ENCODE measurements around the gene SLC26A6.

The SLC26A6 gene

GRCh38 chr3:48635222-48636021 is at the start of gene SLC26A6:
Gene SLC26A6 (minus strand): TSS chr3:48635461. CDS start chr3:48635393, 68 bp downstream.
- peak; percentile 87 for DNase-seq (ENCODE audit: low read depth)

- DNase-seq (ENCODE audit: low read depth) = no peak
Observed at GRCh38 chr3:48684480-48685143, 49.4 kb upstream of the SLC26A6 start.

GRCh38 chr3:48684054-48684349 is 48.7 kb upstream of the SLC26A6 start:
- no peak for DNase-seq (ENCODE audit: low read depth)

- DNase-seq (ENCODE audit: low read depth) = no peak
Observed at GRCh38 chr3:48682786-48683185, 47.5 kb upstream of the SLC26A6 start.

- no peak for DNase-seq (ENCODE audit: low read depth)
Observed at GRCh38 chr3:48681974-48682610, 46.8 kb upstream of the SLC26A6 start.

- DNase-seq (ENCODE audit: low read depth) = no peak
Observed at GRCh38 chr3:48681541-48681880, 46.2 kb upstream of the SLC26A6 start.

GRCh38 chr3:48680811-48681540 is 45.7 kb upstream of the SLC26A6 start:
- no peak for DNase-seq (ENCODE audit: low read depth)

GRCh38 chr3:48679411-48680391 is 44.4 kb upstream of the SLC26A6 start:
- no peak for DNase-seq (ENCODE audit: low read depth)

- no peak for DNase-seq (ENCODE audit: low read depth)
Observed at GRCh38 chr3:48678566-48679380, 43.5 kb upstream of the SLC26A6 start.

- no peak for DNase-seq (ENCODE audit: low read depth)
Observed at GRCh38 chr3:48678056-48678455, 42.8 kb upstream of the SLC26A6 start.

GRCh38 chr3:48674505-48674904 is 39.2 kb upstream of the SLC26A6 start:
- DNase-seq (ENCODE audit: low read depth) = no peak

- DNase-seq (ENCODE audit: low read depth) = no peak
Observed at GRCh38 chr3:48672522-48672921, 37.3 kb upstream of the SLC26A6 start.

- no peak for DNase-seq (ENCODE audit: low read depth)
Observed at GRCh38 chr3:48664929-48665328, 29.7 kb upstream of the SLC26A6 start.

- DNase-seq (ENCODE audit: low read depth) = no peak
Observed at GRCh38 chr3:48664313-48664644, 29.0 kb upstream of the SLC26A6 start.

GRCh38 chr3:48663489-48664312 is 28.4 kb upstream of the SLC26A6 start:
- DNase-seq (ENCODE audit: low read depth) = peak; percentile 68

GRCh38 chr3:48662753-48663488 is 27.7 kb upstream of the SLC26A6 start, which contains the start of gene CELSR3:
Gene CELSR3 (minus strand): TSS chr3:48662886. CDS start chr3:48662634, 252 bp downstream.
- DNase-seq (ENCODE audit: low read depth) = peak; percentile 19

- no peak for DNase-seq (ENCODE audit: low read depth)
Observed at GRCh38 chr3:48662145-48662752, 27.0 kb upstream of the SLC26A6 start.

- peak; percentile 64 for DNase-seq (ENCODE audit: low read depth)
Observed at GRCh38 chr3:48661501-48662144, 26.4 kb upstream of the SLC26A6 start.
